Mesenchymal stem cell (in vitro differentiated cells and primary cell): ENCODE results near the gene URM1.

Experiments used
- DNase-seq: peaks from one replicate; pipeline ENCODE4 v3.0.0-alpha.2; 2013
- H2AFZ ChIP-seq: one replicate; pipeline ENCODE4 v1.6.1; 2013; ENCODE audit warnings: low read depth, mild to moderate bottlenecking, control low read depth, inconsistent platforms, low read length, moderate library complexity
- H2AK5ac ChIP-seq: 2 replicates; pipeline ENCODE4 v1.6.1; 2013; ENCODE audit warnings: low read length, moderate library complexity, mild to moderate bottlenecking, inconsistent platforms; ENCODE audit not compliant: severe bottlenecking
- H2BK120ac ChIP-seq: one replicate; pipeline ENCODE4 v1.6.1; 2013; ENCODE audit warnings: low read depth, mild to moderate bottlenecking, inconsistent platforms, low read length, moderate library complexity
- H2BK12ac ChIP-seq, 2 experiments: one replicate each; pipeline ENCODE4 v1.6.1; 2013; ENCODE audit warnings: inconsistent platforms in 2 of 2, low read length in 2 of 2, mild to moderate bottlenecking in 2 of 2, moderate library complexity in 2 of 2, control low read depth in 1 of 2
- H2BK15ac ChIP-seq: one replicate; pipeline ENCODE4 v1.6.1; 2013; ENCODE audit warnings: mild to moderate bottlenecking, low read depth, inconsistent platforms; ENCODE audit not compliant: poor library complexity, severe bottlenecking
- H2BK5ac ChIP-seq: 2 replicates; pipeline ENCODE4 v1.6.1; 2013; ENCODE audit warnings: low read depth, mild to moderate bottlenecking, low read length, control low read depth, inconsistent platforms; ENCODE audit not compliant: poor library complexity, severe bottlenecking
- H3K14ac ChIP-seq, 2 experiments: one replicate each; pipeline ENCODE4 v1.6.1; 2013; ENCODE audit warnings: inconsistent platforms in 2 of 2, low read length in 2 of 2, control low read depth in 1 of 2, mild to moderate bottlenecking in 1 of 2, moderate library complexity in 1 of 2
- H3K18ac ChIP-seq, 2 experiments: one replicate each; pipeline ENCODE4 v1.6.1; 2013; ENCODE audit warnings: inconsistent platforms in 2 of 2, low read length in 2 of 2, control low read depth in 1 of 2, low read depth in 1 of 2, mild to moderate bottlenecking in 1 of 2
- H3K23ac ChIP-seq, 2 experiments: one replicate each; pipeline ENCODE4 v1.6.1; 2013; ENCODE audit warnings: inconsistent platforms in 2 of 2, low read length in 2 of 2, mild to moderate bottlenecking in 2 of 2, moderate library complexity in 2 of 2, control low read depth in 1 of 2
- H3K27ac ChIP-seq: 2 replicates; pipeline ENCODE4 v1.5.1; 2013; ENCODE audit warnings: mild to moderate bottlenecking, moderate library complexity, low read length, control low read depth, inconsistent platforms; ENCODE audit not compliant: poor library complexity, severe bottlenecking
- H3K27me3 ChIP-seq, 2 experiments: 2 replicates each; pipeline versions ENCODE4 v1.6.1 to v1.7.0; 2013; ENCODE audit warnings: low read length in 2 of 2, mild to moderate bottlenecking in 2 of 2, moderate library complexity in 2 of 2, control low read depth in 1 of 2, inconsistent platforms in 1 of 2; ENCODE audit not compliant: control insufficient read depth in 1 of 2, insufficient read depth in 1 of 2
- H3K36me3 ChIP-seq, 2 experiments: 2 replicates each; pipeline versions ENCODE4 v1.6.1 to v1.7.0; 2013; ENCODE audit warnings: low read length in 2 of 2, control low read depth in 1 of 2, inconsistent platforms in 1 of 2, low read depth in 1 of 2, mild to moderate bottlenecking in 1 of 2; ENCODE audit not compliant: insufficient read depth in 2 of 2, control insufficient read depth in 1 of 2
- H3K4ac ChIP-seq, 2 experiments: one replicate each; pipeline ENCODE4 v1.6.1; 2013; ENCODE audit warnings: inconsistent platforms in 2 of 2, low read length in 2 of 2, mild to moderate bottlenecking in 2 of 2, moderate library complexity in 2 of 2, control low read depth in 1 of 2, low read depth in 1 of 2
- H3K4me1 ChIP-seq: 2 replicates; pipeline ENCODE4 v1.6.1; 2013; ENCODE audit warnings: low read depth, low read length, control low read depth; ENCODE audit not compliant: control insufficient read depth, insufficient read depth
- H3K4me2 ChIP-seq: 2 replicates; pipeline ENCODE4 v1.6.1; 2013; ENCODE audit warnings: low read length, mild to moderate bottlenecking, inconsistent platforms; ENCODE audit not compliant: poor library complexity, severe bottlenecking
- H3K4me3 ChIP-seq, 2 experiments: 2 replicates each; pipeline versions ENCODE4 v1.5.1 to v1.7.0; 2013; ENCODE audit warnings: low read length in 2 of 2, mild to moderate bottlenecking in 2 of 2, control low read depth in 1 of 2, low read depth in 1 of 2; ENCODE audit not compliant: insufficient read depth in 1 of 2
- H3K79me1 ChIP-seq: replicated peaks from 2 replicates; pipeline ENCODE4 v1.6.1; 2013; ENCODE audit warnings: mild to moderate bottlenecking, control low read depth, low read length, inconsistent platforms; ENCODE audit not compliant: poor library complexity, severe bottlenecking
- H3K9ac ChIP-seq: 2 replicates; pipeline ENCODE4 v1.7.0; 2013; ENCODE audit warnings: mild to moderate bottlenecking, low read length, moderate library complexity
- H3K9me3 ChIP-seq: 2 replicates; pipeline ENCODE4 v1.7.0; 2013; ENCODE audit warnings: mild to moderate bottlenecking, low read length; ENCODE audit not compliant: control insufficient read depth
- H4K8ac ChIP-seq: one replicate; pipeline ENCODE4 v1.6.1; 2013; ENCODE audit warnings: inconsistent platforms, mild to moderate bottlenecking, low read length, moderate library complexity
- H4K91ac ChIP-seq: one replicate; pipeline ENCODE4 v1.6.1; 2013; ENCODE audit warnings: mild to moderate bottlenecking, low read length, inconsistent platforms
- WGBS: methylation state at CpG from one replicate; pipeline ENCODE4 v1.1.7; 2013; ENCODE audit warnings: mixed read lengths; 5-methylcytosine and 5-hydroxymethylcytosine counted together

Gene URM1

GRCh38 chr9:128416014-128416413, 44.8 kb downstream of the URM1 start:
- Histone ChIP-seq H3K4me3 (no peak overlapping the region), H2BK120ac (no peak overlapping the region), H3K36me3 (no peaks in the 10 kb centered on the region), H2AK5ac (no peak overlapping the region), H3K4me2 (no peak overlapping the region), H3K4ac (no peak overlapping the region), H3K9ac (no peak overlapping the region), H3K27ac (no peak overlapping the region), H2BK15ac (no peak overlapping the region), H3K9me3 (no peaks in the 10 kb centered on the region), H3K14ac (no peak overlapping the region), H3K79me1 (peaks cover 2% of the 10 kb centered on the region), H3K23ac (no peak overlapping the region), H2BK5ac (no peak overlapping the region), H4K8ac (no peak overlapping the region), H3K27me3 (peaks cover 40 to 71% of the 10 kb centered on the region in 2 experiments), H4K91ac (no peak overlapping the region), H3K4me1 (peaks cover 16% of the 10 kb centered on the region), H2BK12ac (no peak overlapping the region), H2AFZ (no peak overlapping the region), H3K18ac (no peak overlapping the region)
- 78% methylated on average over 6 of the region's 6 CpGs for WGBS
- DNase-seq: no peak

GRCh38 chr9:128416432-128417019, 45.4 kb downstream of the URM1 start:
- no peak overlapping the region for H3K4me2 ChIP-seq
- H2AK5ac ChIP-seq: no peak overlapping the region
- no peaks in the 10 kb centered on the region for H3K9me3 ChIP-seq
- H4K91ac ChIP-seq: no peak overlapping the region
- no peak overlapping the region for H3K4ac ChIP-seq
- H2BK15ac ChIP-seq: no peak overlapping the region
- no peak for DNase-seq
- peaks cover 8% of the 10 kb centered on the region for H3K79me1 ChIP-seq
- H3K23ac ChIP-seq: no peak overlapping the region
- H3K36me3 ChIP-seq: no peaks in the 10 kb centered on the region
- H3K18ac ChIP-seq: no peak overlapping the region
- H2AFZ ChIP-seq: no peak overlapping the region
- no peak overlapping the region for H2BK120ac ChIP-seq
- no peak overlapping the region for H2BK5ac ChIP-seq
- H3K14ac ChIP-seq: no peak overlapping the region
- no peak overlapping the region for H3K27ac ChIP-seq
- peaks cover 21% of the 10 kb centered on the region for H3K4me1 ChIP-seq
- H3K27me3 ChIP-seq: peaks cover 36 to 68% of the 10 kb centered on the region in 2 experiments
- H3K4me3 ChIP-seq: no peak overlapping the region
- H2BK12ac ChIP-seq: no peak overlapping the region
- 79% methylated on average over 5 of the region's 6 CpGs for WGBS
- no peak overlapping the region for H4K8ac ChIP-seq
- no peak overlapping the region for H3K9ac ChIP-seq

GRCh38 chr9:128419061-128419925, 48.1 kb downstream of the URM1 start:
- no peak overlapping the region for H3K4ac ChIP-seq
- no peak overlapping the region for H2BK5ac ChIP-seq
- H2BK12ac ChIP-seq: peak overlapping the region in 1 of 2 experiments; percentile 4
- no peak overlapping the region for H2BK120ac ChIP-seq
- no peaks in the 10 kb centered on the region for H3K9me3 ChIP-seq
- peak overlapping the region; percentile 75 for H3K9ac ChIP-seq
- H3K27me3 ChIP-seq: peaks cover 20 to 42% of the 10 kb centered on the region in 2 experiments
- H2AK5ac ChIP-seq: no peak overlapping the region
- H2AFZ ChIP-seq: no peak overlapping the region
- H3K27ac ChIP-seq: no peak overlapping the region
- H3K14ac ChIP-seq: no peak overlapping the region
- peak overlapping the region in 1 of 2 experiments; percentile 95 for H3K4me3 ChIP-seq
- peaks cover 23% of the 10 kb centered on the region for H3K4me1 ChIP-seq
- H4K8ac ChIP-seq: no peak overlapping the region
- no peak overlapping the region for H2BK15ac ChIP-seq
- H4K91ac ChIP-seq: no peak overlapping the region
- H3K36me3 ChIP-seq: peaks cover 13 to 17% of the 10 kb centered on the region in 2 experiments
- 49% methylated on average over 28 of the region's 28 CpGs for WGBS
- H3K79me1 ChIP-seq: peaks cover 14% of the 10 kb centered on the region
- no peak overlapping the region for H3K4me2 ChIP-seq
- DNase-seq: peak; percentile 32
- H3K18ac ChIP-seq: peak overlapping the region in 1 of 2 experiments; percentile 48
- no peak overlapping the region for H3K23ac ChIP-seq

- H2AFZ ChIP-seq: peak overlapping the region; percentile 83
- WGBS: under 1% methylated on average over 51 of the region's 59 CpGs
- DNase-seq: peak; percentile 77
- no peaks in the 10 kb centered on the region for H3K9me3 ChIP-seq
- peak overlapping the region in 1 of 2 experiments; percentile 55 for H2BK12ac ChIP-seq
- no peak overlapping the region for H3K27ac ChIP-seq
- H3K14ac ChIP-seq: peak overlapping the region in 1 of 2 experiments; percentile 76
- H4K8ac ChIP-seq: peak overlapping the region; percentile 91
- H3K36me3 ChIP-seq: peaks cover 19 to 21% of the 10 kb centered on the region in 2 experiments
- H2AK5ac ChIP-seq: no peak overlapping the region
- H2BK15ac ChIP-seq: peak overlapping the region; percentile 78
- peak overlapping the region in 1 of 2 experiments; percentile 28 for H3K23ac ChIP-seq
- peaks cover 23% of the 10 kb centered on the region for H3K4me1 ChIP-seq
- peak overlapping the region; percentile 71 to 95 for H3K4me3 ChIP-seq
- peaks cover 14% of the 10 kb centered on the region for H3K79me1 ChIP-seq
- H3K4ac ChIP-seq: peak overlapping the region; percentile 77 to 88
- H3K4me2 ChIP-seq: peak overlapping the region; percentile 97
- H3K18ac ChIP-seq: peak overlapping the region; percentile 85 to 89
- peak overlapping the region; percentile 75 for H3K9ac ChIP-seq
- peak overlapping the region; percentile 40 for H2BK120ac ChIP-seq
- H4K91ac ChIP-seq: peak overlapping the region; percentile 29
- H3K27me3 ChIP-seq: peaks cover 12 to 34% of the 10 kb centered on the region in 2 experiments
- no peak overlapping the region for H2BK5ac ChIP-seq
Measured at GRCh38 chr9:128420060-128420650, 49.0 kb downstream of the URM1 start.
